AG04450 (cell line): ENCODE measurements around the gene DRAM2. TPM values are rescaled to one million over a fixed set of nuclear protein-coding genes. Genes with fewer than 3 reads are reported as not detected.
"Not testable (repeated sequence)": the region's sequence is repeated elsewhere in the genome, so short reads cannot be mapped to it uniquely, and the experiment has no call there.

Source experiments
- CTCF ChIA-PET: fragments of 300-600, 350-600 bp; formaldehyde crosslinking; extraction: SDS; loops from one replicate; lab custom pipeline; 2022; ENCODE audit warnings: antibody characterized with exemption, inconsistent platforms; lab: Charles Lee
- POLR2A ChIA-PET: fragments of 350-600 bp; formaldehyde crosslinking; extraction: SDS; loops from one replicate; lab custom pipeline; 2021; ENCODE audit warnings: antibody characterized with exemption, inconsistent platforms; lab: Yijun Ruan, JAX
- DNase-seq: peaks from one replicate; pipeline ENCODE4 v3.0.0-alpha.2; 2011; ENCODE audit warnings: low read depth, low spot score
- H3K27ac ChIP-seq: one replicate; pipeline ENCODE4 v1.5.1; 2012; ENCODE audit warnings: low read depth, low read length, control low read depth
- H3K27me3 ChIP-seq: one replicate; pipeline ENCODE4 v1.6.0; 2012; ENCODE audit warnings: low read length; ENCODE audit not compliant: control insufficient read depth, insufficient read depth
- H3K4me3 ChIP-seq: 2 replicates; pipeline ENCODE4 v1.5.1; 2011; ENCODE audit warnings: mild to moderate bottlenecking, low read depth, low read length, control low read depth
- H3K9me3 ChIP-seq: 2 replicates; pipeline ENCODE4 v1.5.1; 2012; ENCODE audit warnings: low read length; ENCODE audit not compliant: control insufficient read depth, insufficient read depth
- CTCF ChIP-seq: IDR thresholded peaks from 2 replicates; pipeline ENCODE4 v1.5.1; 2011; ENCODE audit warnings: low read depth, low read length, control low read depth, inconsistent platforms
- polyA plus RNA-seq: library from polyadenylated mRNA; depleted of rRNA; stranded (reverse); fragments of >200 nt; gene quantifications from 2 replicates; pipeline ENCODE4 v1.2.3, GENCODE V29; 2011; rRNA removed
- small RNA-seq: library from RNA; depleted of rRNA; stranded (forward); fragments of <200 nt; gene quantifications from one replicate; pipeline ENCODE3, GENCODE V24; 2012; ENCODE audit warnings: low read depth; ENCODE audit not compliant: insufficient read length

Gene DRAM2
- polyA plus RNA-seq, 1 experiment: 86.5 TPM

GRCh38 chr1:111085676-111086075 is 54.2 kb downstream of the DRAM2 start:
- Histone ChIP-seq H3K9me3 (no peaks in the 10 kb centered on the region), H3K27me3 (peaks cover 3% of the 10 kb centered on the region), H3K4me3 (no peak overlapping the region), H3K27ac (no peak overlapping the region)
- CTCF ChIA-PET: no interaction called here
- POLR2A ChIA-PET: no interaction called here
- no peak for TF ChIP-seq CTCF
- DNase-seq: no peak

DNA sequence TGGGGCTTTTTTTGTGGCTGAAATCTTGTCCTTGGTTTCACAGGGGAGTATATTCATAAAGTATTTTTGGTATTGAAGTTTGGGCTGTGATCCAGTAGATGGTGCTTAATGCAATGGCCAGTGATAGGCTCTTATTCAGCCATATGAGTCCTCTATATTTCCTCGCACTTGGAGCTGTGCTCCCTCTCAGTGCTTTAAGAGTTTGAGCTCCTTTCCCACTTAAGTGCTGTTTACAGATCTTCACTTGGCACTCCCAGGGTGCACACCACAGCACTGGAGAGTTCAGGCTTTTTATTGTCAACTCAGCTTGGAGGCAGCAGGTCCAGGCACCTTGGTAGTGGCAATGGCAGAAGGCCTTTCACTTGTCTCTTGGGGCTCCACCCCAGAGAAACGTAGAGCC is 54.9 kb downstream of the DRAM2 start:
- CTCF ChIA-PET: interaction anchor here (1.5 kb wide), 1 partner anchor 315 kb away, joined by 3 read pairs; no protein-coding TSS in a partner anchor
- H3K27ac ChIP-seq: no peak overlapping the region
- POLR2A ChIA-PET: no interaction called here
- no peak for TF ChIP-seq CTCF
- no peaks in the 10 kb centered on the region for H3K9me3 ChIP-seq
- DNase-seq: no peak
- H3K4me3 ChIP-seq: no peak overlapping the region
- peaks cover 3% of the 10 kb centered on the region for H3K27me3 ChIP-seq

DNA sequence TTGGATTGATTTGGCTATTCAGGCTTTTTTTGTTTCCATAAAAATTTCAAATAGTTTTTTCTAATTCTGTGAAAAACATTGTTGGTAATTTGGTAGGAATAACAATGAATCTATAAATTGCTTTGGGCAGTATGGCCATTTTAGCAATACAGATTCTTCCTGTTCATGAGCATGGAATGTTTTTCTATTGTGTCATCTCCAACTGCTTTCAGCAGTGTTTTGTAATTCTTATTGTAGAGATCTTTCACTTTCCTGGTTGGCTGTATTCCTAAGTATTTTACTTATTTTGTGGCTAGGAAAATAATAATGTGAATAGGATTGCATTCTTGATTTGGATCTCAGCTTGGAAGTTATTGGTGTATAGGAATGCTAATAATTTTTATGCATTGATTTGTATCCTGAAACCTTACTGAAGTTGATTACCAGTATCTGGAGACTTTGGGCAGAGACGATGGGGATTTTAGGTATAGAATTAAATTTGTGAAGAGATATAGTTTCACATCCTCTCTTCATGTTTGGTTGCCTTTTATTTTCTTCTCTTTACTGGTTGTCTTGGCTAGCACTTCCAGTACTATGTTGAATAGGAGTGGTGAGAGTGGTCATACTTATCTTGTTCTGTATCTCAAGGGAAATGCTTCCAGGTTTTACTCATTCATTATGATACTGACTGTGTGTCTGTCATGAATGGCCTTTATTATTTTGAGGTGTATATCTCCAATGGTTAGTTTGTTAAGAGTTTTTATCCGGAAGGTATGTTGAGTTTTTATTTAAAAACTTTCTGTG is 57.3 kb downstream of the DRAM2 start:
- Histone ChIP-seq H3K4me3 (no peak overlapping the region), H3K27me3 (peaks cover 3% of the 10 kb centered on the region), H3K9me3 (no peaks in the 10 kb centered on the region), H3K27ac (no peak overlapping the region)
- no peak for TF ChIP-seq CTCF
- CTCF ChIA-PET: no interaction called here
- POLR2A ChIA-PET: no interaction called here
- peak; percentile 16 for DNase-seq

- POLR2A ChIA-PET, CTCF ChIA-PET, H3K9me3 ChIP-seq, H3K27me3 ChIP-seq, H3K27ac ChIP-seq, DNase-seq, H3K4me3 ChIP-seq: not testable (repeated sequence)
Measured at GRCh38 chr1:111079329-111079728, 60.6 kb downstream of the DRAM2 start.

- POLR2A ChIA-PET, H3K9me3 ChIP-seq, CTCF ChIA-PET: not testable (repeated sequence)
Measured at GRCh38 chr1:111077312-111077711, 62.6 kb downstream of the DRAM2 start.

More at GRCh38 chr1:111077312-111077711, 62.6 kb downstream of the DRAM2 start:
- H3K4me3 ChIP-seq, DNase-seq, H3K27ac ChIP-seq, H3K27me3 ChIP-seq: not testable (repeated sequence)

Small RNAs within 50 kb of the gene (small RNA-seq; reads per million reads assigned to genes)
- not detected for gene AL355816.1

Other genes with a start within 250 kb of the DRAM2 start
- 10.0 and 14.9 TPM in 2 replicates for gene LRIF1, start 176.2 kb downstream of the DRAM2 start, polyA plus RNA-seq
- 22.6 and 28.6 TPM in 2 replicates for gene CEPT1, start 130 bp upstream of the DRAM2 start, polyA plus RNA-seq
- 1.3 and 1.4 TPM in 2 replicates for gene DENND2D, start 60.6 kb upstream of the DRAM2 start, polyA plus RNA-seq
- gene CHI3L2, start 87.6 kb upstream of the DRAM2 start, polyA plus RNA-seq: 0.86 and 1.0 TPM in 2 replicates
- gene CHIA, start 150.8 kb upstream of the DRAM2 start, polyA plus RNA-seq: not detected in 2 replicates